Ascending aorta (tissue), 2 donors: ENCODE measurements around the gene MRAP. TPM values are rescaled to one million over a fixed set of nuclear protein-coding genes. Genes with fewer than 3 reads are reported as not detected.
A peak's percentile ranks its signal among the peaks of the same experiment; 100 is the strongest.

Experiments used
- DNase-seq, 2 donors: peaks; one replicate each; pipeline ENCODE4 v3.0.0-alpha.2; 2019; ENCODE audit warnings: low spot score in 2 of 2
- H3K27ac ChIP-seq, 2 donors: fragments of 200-600 bp; sonication (generic); one replicate each; pipeline ENCODE4 v1.5.1; 2016 to 2017; ENCODE audit warnings: mild to moderate bottlenecking in 1 of 2
- H3K27me3 ChIP-seq: fragments of 200-600 bp; sonication (generic); one replicate; pipeline ENCODE4 v1.5.1; 2017
- H3K36me3 ChIP-seq, 2 donors: fragments of 200-600 bp; sonication (generic); one replicate each; pipeline ENCODE4 v1.5.1; 2016
- H3K4me1 ChIP-seq, 2 donors: fragments of 200-600 bp; sonication (generic); one replicate each; pipeline ENCODE4 v1.5.1; 2016 to 2017; ENCODE audit warnings: mild to moderate bottlenecking in 1 of 2
- H3K4me3 ChIP-seq, 2 donors: fragments of 200-600 bp; sonication (generic); one replicate each; pipeline ENCODE4 v1.5.1; 2016 to 2017; ENCODE audit warnings: mild to moderate bottlenecking in 1 of 2
- H3K9me3 ChIP-seq, 2 donors: fragments of 200-600 bp; sonication (generic); one replicate each; pipeline ENCODE4 v1.5.1; 2016
- CTCF ChIP-seq, 3 experiments: fragments of 200-600 bp in 2 of 3; fragments of 450-650 bp in 1 of 3; sonication (generic) in 2 of 3; IDR thresholded peaks; one replicate each; pipeline ENCODE4 v1.5.1; 2016 to 2019; ENCODE audit warnings: antibody characterized with exemption in 3 of 3, mild to moderate bottlenecking in 1 of 3, moderate library complexity in 1 of 3
- intact Hi-C: fragments of 100-400 bp; cut with DNase I; formaldehyde crosslinking; loops from one replicate; pipeline ENCODE4 v1.15.1; 2023
- total RNA-seq: library from RNA; depleted of rRNA; stranded (reverse); fragments of >200 nt; gene quantifications from one replicate; pipeline ENCODE4 v1.1.0, GENCODE V29; 2016

Gene MRAP
- not detected for total RNA-seq

GRCh38 chr21:32298658-32299081, at the start of gene MRAP:
Gene MRAP, plus strand, starts transcription at chr21:32298855. Its CDS starts 117 bp downstream, at chr21:32298972.
- intact Hi-C loops, result no loop called here
- Histone ChIP-seq H3K27me3 (no peaks in the 10 kb centered on the region), H3K9me3 (no peaks in the 10 kb centered on the region), H3K36me3 (peaks cover 0 to 3% of the 10 kb centered on the region in 2 donors), H3K4me1 (no peaks in the 10 kb centered on the region), H3K4me3 (no peak within 1 kb of the TSS), H3K27ac (no peak within 1 kb of the TSS)
- no peak for DNase-seq
- no peak for TF ChIP-seq CTCF (IDR thresholded peaks at IDR 0.05)

GRCh38 chr21:32249511-32250280, 49.0 kb upstream of the MRAP start:
- Histone ChIP-seq H3K9me3 (no peaks in the 10 kb centered on the region), H3K27ac (no peak overlapping the region), H3K36me3 (no peaks in the 10 kb centered on the region), H3K27me3 (no peaks in the 10 kb centered on the region), H3K4me3 (no peak overlapping the region), H3K4me1 (peaks cover 3 to 20% of the 10 kb centered on the region in 2 donors)
- intact Hi-C loops, result no loop called here
- DNase-seq, result no peak
- TF ChIP-seq CTCF (IDR thresholded peaks at IDR 0.05), result no peak

- peaks cover 8 to 24% of the 10 kb centered on the region in 2 donors for H3K4me1 ChIP-seq
- no peak for TF ChIP-seq CTCF (IDR thresholded peaks at IDR 0.05)
- no peaks in the 10 kb centered on the region for H3K27me3 ChIP-seq
- H3K4me3 ChIP-seq, result no peak overlapping the region
- H3K36me3 ChIP-seq, result no peaks in the 10 kb centered on the region
- H3K27ac ChIP-seq, result no peak overlapping the region
- intact Hi-C loops, result no loop called here
- no peaks in the 10 kb centered on the region for H3K9me3 ChIP-seq
- DNase-seq, result no peak
These were observed 46.5 kb upstream of the MRAP start for GRCh38 chr21:32252136-32252535.

GRCh38 chr21:32253215-32253641, 45.4 kb upstream of the MRAP start:
- H3K27ac ChIP-seq, result peak overlapping the region in 1 of 2 donors; percentile 51
- intact Hi-C loops, result no loop called here
- H3K4me1 ChIP-seq, result peaks cover 8 to 35% of the 10 kb centered on the region in 2 donors
- no peak for TF ChIP-seq CTCF (IDR thresholded peaks at IDR 0.05)
- H3K9me3 ChIP-seq, result no peaks in the 10 kb centered on the region
- no peaks in the 10 kb centered on the region for H3K36me3 ChIP-seq
- H3K27me3 ChIP-seq, result no peaks in the 10 kb centered on the region
- peak in 1 of 2 donors; percentile 78 for DNase-seq
- H3K4me3 ChIP-seq, result no peak overlapping the region

- no peak for TF ChIP-seq CTCF (IDR thresholded peaks at IDR 0.05)
- no peaks in the 10 kb centered on the region for H3K36me3 ChIP-seq
- H3K27me3 ChIP-seq, result no peaks in the 10 kb centered on the region
- peak overlapping the region; percentile 54 to 57 for H3K27ac ChIP-seq
- no peak for DNase-seq
- peaks cover 8 to 32% of the 10 kb centered on the region in 2 donors for H3K4me1 ChIP-seq
- H3K4me3 ChIP-seq, result no peak overlapping the region
- intact Hi-C loops, result loop anchor here (5.0 kb wide), 4 partner anchors 119 to 599 kb away; partner anchors contain the start of genes SCAF4 and SOD1
- no peaks in the 10 kb centered on the region for H3K9me3 ChIP-seq
These were observed 42.4 kb upstream of the MRAP start for GRCh38 chr21:32256251-32256650.
